GM19099 (cell line): ENCODE data around the gene CCND3.

ENCODE experiments used
- POLR2A ChIP-seq: IDR thresholded peaks from 3 replicates; pipeline ENCODE4 v1.6.1; 2011; ENCODE audit warnings: low read depth; ENCODE audit not compliant: insufficient read length; ENCODE audit errors: extremely low read depth

CCND3 gene

DNA sequence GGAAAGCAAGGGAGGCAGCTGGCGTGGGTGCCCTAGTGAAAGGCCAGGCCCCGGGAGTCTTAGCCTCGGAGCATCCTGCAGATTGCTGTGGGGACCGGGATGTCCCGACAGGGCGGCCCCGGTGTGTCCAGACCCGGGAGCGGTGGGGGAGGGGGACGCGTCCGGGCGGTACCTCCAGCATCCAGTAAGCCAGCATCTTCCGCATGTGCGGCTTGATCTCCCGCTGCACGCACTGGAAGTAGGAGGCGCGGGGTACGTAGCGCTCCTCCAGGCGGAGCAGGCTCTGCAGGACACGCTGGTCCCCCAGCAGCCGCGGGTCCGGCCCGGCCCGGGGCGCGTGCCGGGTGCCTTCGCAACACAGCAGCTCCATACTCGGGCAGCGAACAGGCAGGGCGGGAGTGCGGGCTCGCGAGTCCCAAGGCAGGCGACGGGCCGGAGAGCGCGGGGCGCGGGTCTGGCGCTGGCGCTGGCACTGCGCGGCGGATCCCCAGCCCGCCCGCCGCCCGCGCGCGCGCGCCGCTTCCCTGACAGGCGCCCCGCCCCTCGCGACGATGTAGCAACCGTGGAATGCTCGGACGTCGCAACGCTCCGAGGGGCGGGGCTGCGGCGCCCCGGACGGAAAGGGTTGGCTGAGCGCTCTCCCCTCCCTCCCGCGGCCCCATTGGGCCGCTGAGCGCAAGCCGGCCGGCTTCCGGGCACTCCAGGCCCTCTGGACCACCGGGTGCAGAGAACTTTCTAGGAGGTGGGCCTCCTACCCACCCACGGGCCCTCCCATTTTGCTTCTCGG lies at the start of gene CCND3:
Gene CCND3 (minus strand): TSS at position 529 of the 787 bp plus-strand sequence. CDS start 159 bp downstream, at position 370.
- TF ChIP-seq POLR2A = peak; percentile 79

DNA sequence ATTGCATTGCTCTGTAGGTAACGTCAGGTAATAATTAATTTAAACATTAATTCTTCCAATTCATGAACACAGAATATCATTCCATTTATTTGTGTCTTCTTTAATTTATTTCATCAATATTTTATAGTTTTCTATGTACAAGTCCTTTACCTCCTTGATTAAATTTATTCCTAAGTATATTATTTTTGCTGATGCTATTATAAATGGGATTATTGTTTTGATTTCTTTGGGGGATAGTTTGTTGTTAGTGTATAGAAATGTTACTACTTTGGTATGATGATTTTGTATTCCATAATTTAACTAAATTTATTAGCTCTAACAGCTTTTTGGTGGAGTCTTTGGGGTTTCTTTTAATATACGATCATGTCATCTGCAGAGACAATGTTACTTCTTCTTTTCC lies 44.7 kb upstream of the CCND3 start:
- no peak for TF ChIP-seq POLR2A

DNA sequence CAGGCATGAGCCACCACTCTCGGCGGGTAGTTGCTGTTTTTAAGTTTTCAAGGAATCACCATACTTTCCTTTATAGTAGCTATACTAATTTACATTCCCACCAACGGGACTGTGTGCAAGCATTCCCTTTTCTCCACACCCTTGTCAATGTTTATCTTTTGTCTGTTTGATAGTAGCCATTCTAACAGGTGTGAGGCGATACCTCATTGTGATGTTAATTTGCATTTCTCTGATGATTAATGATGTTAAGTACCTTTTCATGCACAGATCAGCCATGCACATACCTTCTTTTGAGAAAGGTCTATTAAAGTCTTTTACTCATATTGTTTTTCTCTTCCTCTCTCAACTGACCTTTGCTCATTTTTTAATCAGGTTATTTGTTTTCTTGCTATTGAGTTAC lies 43.0 kb upstream of the CCND3 start:
- no peak for TF ChIP-seq POLR2A

DNA sequence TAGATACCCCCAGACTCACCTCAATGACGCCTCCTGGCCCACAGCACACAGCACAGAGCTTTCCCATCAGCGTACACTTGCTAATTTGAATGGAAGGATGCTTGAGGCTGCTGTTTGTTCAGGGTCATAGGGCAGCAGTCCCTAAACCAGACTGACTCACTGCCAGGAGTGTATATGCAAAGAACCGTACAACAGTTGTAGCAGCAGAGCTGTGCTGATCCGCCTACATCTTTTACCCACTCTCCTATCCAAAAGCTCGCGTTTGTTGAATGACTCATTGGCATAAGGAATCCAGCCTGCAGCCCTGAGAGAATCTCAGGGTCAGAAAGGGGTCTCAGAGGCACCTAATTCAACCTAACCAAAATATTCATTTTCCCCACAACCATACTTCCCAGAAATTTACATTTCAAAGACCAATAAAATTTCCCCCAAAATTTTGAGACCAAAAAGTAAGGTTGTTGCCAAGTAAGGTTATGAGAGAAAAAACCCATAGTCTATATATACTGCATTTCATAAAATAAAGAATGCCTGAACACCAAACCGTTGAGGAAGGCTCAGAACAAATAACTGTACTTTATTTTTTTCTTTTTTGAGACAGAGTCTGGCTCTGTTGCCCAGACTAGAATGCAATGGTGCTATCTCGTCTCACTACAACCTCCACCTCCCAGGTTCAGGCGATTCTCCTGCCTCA lies 35.3 kb upstream of the CCND3 start:
- no peak for TF ChIP-seq POLR2A

DNA sequence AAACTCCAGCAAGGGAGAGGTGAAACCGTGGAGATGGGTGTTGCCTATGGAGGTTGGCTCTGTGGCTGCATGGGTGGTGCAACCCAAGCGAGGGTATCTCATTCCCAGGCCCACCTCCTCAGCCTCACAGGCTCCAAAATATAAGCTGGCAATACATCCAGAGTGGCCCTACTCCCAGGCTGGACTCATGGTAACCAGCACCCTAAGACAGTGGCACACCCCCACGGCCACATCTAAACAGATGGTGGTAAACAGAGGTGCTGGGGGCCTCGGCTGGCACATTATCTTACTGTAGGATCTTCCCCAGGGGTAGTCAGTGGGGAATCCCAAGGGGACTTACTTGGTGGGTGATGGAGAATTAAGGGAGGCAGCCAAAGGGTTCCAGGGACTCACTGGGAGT lies 33.7 kb upstream of the CCND3 start:
- no peak for TF ChIP-seq POLR2A

DNA sequence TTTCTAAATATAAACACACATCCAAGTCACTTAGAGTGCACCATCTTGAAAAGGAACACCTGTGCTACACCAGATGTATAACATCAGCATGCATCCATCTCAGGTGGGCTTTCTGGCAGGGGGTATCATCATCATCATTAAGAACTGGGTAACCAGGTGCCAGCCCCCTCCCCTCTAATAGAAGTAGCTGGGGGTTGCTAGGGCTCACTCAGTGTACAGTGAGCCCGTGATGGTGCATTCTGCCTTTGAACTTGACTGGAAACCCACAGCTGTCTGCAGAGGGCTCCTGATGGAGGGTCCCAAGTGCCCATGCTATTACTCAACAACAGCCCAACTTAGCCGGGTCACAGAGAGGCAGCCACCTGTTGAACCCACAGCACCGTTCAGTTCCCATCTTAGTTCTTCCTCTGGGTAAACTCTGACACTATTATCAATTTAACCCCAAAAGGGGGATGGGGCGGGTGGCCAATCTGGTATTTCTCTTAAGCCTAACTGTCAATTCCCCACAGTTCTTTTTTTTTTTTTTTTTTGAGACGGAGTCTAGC lies 32.7 kb upstream of the CCND3 start:
- TF ChIP-seq POLR2A = no peak

DNA sequence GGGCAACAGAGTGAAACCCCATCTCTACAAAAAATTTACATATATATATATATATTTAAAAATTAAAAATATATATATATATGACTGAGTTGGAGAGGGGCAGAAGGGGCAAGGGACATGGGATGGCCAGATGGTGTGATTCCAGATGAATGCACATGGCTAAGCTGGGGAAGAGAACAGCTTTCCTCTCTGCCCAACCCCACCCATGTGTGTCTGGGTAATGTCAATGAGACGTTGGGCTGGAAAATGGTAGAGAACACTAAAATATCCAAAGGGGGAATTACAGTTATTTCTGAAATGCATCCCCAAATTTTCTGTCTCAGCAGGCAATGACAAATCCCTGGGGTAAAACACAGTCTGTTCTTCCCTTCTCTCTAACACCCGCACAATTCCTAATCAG lies 31.2 kb upstream of the CCND3 start:
- no peak for TF ChIP-seq POLR2A

DNA sequence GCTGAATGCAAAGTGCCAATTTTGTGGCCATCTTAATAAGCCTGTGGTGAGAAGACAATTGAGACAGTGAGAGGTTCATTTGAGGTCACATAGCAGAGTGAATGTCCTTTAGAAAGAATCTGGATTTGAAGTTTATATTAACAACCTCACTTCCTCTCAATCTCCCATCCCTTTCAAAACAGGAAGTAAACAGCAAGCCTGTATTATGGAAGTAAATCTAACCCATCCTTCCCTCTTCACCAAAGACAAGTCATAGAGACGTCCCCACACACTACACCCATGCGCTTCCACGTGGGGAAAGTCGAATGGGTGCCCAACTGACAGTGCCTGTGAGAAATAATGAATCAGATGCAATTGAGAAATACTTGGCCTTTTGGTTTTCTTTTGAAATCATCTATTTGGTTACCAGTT lies 28.8 kb upstream of the CCND3 start:
- TF ChIP-seq POLR2A = no peak

DNA sequence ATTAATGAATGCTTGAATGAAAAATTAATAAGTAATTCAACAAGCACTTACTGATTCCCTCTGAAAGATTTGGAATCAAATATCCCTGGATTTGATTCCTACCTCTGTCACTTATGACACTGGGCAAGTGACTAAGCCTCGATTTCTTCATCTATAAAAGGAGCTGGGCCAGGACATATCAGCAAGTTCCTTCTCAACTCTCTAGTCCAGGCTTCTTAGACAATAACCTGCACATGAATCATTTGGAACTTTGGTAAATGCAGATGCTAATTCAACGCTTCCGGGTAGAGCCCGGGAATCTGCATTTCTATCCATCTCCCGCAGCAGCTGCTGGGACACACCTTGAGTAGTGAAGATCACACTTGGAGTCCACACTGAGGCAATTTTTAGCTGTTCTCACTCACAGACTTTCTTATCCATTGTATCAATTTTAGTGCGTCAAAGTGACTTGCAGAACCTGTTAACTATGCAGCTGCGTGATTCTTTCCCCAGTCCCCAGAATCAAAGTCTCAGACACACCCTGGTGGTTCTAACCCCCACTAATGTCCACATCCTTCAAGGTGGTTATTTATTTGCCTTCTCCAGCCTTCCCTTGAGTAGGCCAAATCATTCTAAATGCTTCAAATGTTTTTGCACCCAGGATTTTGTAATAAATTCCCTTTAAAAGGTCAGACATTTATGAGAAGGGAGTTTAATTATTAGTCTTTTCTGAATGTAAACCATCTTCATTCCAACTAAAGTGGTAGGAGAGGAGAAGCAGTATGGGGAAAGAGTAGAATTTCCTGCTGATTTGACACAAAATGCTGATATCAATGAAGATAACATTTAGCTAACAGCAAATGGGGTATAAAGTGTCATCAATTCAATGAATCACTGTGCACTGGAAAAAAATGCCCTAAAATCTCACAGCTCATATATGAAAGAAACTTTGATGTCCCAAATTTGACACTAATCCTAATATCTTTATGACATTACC lies 26.0 kb upstream of the CCND3 start:
- TF ChIP-seq POLR2A = no peak

DNA sequence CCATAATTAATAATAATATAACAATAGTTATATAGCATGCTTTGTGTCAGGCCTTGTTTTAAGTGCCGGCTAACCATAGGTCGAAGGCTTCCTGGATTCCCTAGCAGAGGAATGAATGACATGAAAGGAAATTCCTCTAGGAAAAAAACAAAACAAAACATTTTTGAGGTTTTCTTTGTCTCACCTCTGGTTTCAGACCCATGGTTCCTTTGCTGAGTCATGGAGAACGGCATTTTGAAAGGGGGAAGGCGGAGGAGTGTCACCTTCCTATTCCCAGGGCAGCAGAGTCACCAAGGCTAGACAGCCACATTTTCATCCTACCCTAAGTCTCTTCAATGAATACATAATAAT lies 25.3 kb upstream of the CCND3 start:
- no peak for TF ChIP-seq POLR2A

DNA sequence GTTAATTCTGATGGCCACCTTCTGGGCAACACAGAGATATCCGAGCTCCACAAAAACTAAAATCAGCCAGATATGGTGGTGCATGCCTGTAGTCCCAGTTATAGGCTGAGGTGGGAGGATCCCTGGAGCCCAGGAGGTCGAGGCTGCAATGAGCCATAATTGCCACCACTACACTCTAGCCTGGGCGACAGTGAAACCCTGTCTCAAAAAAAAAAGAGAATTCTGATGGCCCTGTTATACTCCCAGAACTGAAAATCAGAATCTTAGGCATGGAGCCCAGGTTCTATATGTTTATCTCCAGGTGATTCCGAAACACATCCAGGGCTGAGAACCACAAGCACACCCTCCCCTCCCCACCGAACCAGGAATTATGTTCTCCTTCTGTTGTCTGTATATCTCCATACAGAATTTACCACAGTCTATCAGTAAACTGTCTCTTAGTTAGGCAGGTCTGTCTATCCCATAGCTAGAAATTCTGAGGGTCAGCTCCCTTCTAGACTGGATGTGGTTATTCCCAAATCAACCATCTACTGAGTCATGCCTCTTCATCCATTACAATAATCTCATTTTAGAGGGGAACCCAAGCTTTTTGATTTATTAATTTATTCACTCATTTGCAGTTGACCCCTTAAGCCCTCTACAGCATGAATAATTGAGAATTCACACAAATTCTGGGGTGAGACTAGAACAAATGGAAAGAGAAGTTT lies 24.8 kb upstream of the CCND3 start:
- no peak for TF ChIP-seq POLR2A

DNA sequence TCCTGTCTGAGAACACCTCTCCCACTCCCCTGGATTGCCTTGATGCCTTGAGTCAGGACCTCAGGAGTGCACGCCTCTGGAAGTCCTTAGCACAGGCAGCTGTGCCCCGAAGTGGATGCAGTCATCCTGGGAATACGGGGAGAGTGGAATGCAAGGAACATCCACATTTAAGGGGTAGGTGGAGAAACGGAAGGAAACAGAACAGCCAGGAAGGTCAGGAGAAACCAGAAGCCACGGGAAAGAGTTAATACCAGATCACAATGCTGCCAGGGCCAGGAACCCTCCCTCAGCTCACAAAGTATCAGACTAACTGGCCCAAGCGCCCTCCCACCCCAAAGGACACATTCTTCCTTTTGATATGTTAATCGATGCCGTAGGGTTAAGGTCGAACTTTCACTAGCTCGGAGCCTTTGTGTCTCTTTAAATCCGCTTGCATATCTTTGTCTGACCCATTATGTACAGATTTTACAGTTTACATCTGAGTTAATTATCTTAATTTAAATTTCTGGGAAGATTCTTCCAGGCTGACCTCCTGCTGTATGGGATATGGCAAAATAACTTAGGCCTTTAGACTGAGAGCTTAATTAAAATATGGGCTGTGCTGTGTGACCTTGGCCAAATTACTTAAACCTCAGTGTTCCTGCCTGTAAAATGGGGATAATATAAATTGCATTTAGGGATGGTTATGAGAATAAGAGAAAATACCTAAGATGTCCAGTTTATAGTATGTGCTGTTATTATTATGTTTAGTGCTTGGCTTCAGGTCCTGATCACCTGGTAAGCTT lies 24.0 kb upstream of the CCND3 start:
- TF ChIP-seq POLR2A = no peak

DNA sequence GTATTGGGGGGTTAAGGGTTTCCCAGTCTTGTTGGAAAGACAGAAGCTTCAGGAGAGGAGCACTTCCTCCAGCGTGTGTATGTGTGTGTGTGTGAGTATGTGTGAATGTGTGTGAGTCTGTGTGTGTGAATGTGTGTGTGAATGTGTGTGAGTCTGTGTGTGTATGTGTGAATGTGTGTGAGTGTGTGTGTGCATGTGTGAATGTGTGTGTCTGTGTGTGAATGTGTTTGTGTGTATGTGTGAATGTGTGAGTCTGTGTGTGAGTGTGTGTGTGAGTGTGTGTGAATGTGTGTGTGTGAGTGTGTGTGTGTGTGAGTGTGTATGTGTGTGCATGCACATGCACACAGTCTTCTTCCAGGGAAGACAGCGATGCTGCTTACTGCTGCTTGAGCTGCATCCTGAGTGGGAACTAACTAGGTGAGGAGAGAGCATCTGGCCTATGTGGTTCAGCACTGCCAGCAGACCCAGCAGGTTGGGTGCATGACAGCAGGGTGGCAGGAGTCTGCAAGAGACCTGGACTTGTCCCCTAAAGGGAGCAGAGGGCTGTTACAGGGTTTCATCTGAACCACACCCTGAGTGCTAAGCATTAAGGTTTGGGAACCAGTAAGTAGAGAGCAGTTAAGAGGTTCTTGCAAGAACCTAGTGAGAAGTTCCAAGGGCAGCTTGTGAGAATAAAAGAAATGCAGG lies 22.7 kb upstream of the CCND3 start:
- TF ChIP-seq POLR2A = no peak
